Activated naive CD8-positive, alpha-beta T cell treated with anti-CD3 and anti-CD28 coated beads for 36 hours (primary cell): ENCODE results near the gene MLEC. TPM values are rescaled to one million over a fixed set of nuclear protein-coding genes. Genes with fewer than 3 reads are reported as not detected.

Experiments
- DNase-seq: peaks from one replicate; pipeline ENCODE4 v3.0.0; 2021
- H3K27ac Mint-ChIP-seq: one replicate; pipeline ENCODE4 v1.8.0; 2022; ENCODE audit warnings: mild to moderate bottlenecking, moderate library complexity, mixed read lengths
- H3K27me3 Mint-ChIP-seq: one replicate; pipeline ENCODE4 v1.8.0; 2022; ENCODE audit warnings: mild to moderate bottlenecking, mixed read lengths
- H3K36me3 Mint-ChIP-seq: one replicate; pipeline ENCODE4 v1.8.0; 2021; ENCODE audit warnings: mild to moderate bottlenecking, mixed read lengths
- H3K4me1 Mint-ChIP-seq: one replicate; pipeline ENCODE4 v1.8.0; 2021; ENCODE audit warnings: mixed read lengths
- H3K4me3 Mint-ChIP-seq: one replicate; pipeline ENCODE4 v1.8.0; 2022; ENCODE audit warnings: mild to moderate bottlenecking, moderate library complexity, mixed read lengths
- H3K9me3 Mint-ChIP-seq: one replicate; pipeline ENCODE4 v1.8.0; 2022; ENCODE audit warnings: mixed read lengths
- total RNA-seq, 2 experiments: library from RNA; stranded (reverse); gene quantifications; one replicate each; pipeline ENCODE4 v1.2.3, GENCODE V29; 2021

The MLEC gene
- total RNA-seq: 10 to 100 TPM; 93.1 to 99.5 TPM

DNA sequence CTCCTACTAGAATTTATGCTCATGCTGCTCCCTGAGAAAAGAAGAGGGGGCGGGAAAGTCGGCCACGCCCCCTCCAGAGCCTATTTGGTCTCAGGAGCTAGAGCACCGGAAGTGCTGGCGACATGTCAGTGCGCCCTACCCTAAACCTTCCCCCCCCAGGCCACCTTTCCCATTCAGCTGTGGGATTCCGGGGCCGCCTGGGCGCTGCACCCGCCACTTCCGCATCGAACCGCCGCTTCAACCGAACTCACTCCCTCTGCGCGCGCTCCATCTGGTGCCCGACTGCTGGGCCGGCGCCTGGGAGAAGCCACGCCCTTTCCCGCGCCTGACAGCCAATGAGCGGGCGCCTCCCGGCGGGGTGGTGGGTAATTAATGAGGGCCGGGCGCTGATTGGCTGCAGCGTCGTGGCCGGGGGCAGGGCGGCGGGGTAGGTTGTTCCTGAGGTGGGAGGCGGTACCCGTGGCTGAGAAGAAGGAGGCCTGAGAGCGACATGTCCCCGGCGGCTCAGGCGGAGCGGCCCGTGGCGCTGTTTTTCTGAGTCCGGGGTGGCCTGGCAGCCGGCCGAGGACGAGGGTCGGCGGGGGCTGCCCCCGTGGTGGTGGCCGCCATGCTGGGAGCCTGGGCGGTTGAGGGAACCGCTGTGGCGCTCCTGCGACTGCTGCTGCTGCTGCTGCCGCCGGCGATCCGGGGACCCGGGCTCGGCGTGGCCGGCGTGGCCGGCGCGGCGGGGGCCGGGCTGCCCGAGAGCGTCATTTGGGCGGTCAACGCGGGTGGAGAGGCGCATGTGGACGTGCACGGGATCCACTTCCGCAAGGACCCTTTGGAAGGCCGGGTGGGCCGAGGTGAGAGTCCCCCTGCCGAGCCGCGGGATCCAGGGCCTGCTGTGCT, at the start of gene MLEC:
MLEC (plus strand) TSS at position 460 of the 888 bp plus-strand sequence; CDS start at position 608, 148 bp downstream.
- Mint-ChIP-seq H3K4me3 (peak within 1 kb of the TSS; percentile 91), H3K27ac (peak within 1 kb of the TSS; percentile 90), H3K9me3 (no peaks in the 10 kb centered on the region), H3K27me3 (no peaks in the 10 kb centered on the region), H3K36me3 (no peaks in the 10 kb centered on the region), H3K4me1 (peaks cover 37% of the 10 kb centered on the region)
- peak; percentile 100 for DNase-seq

GRCh38 chr12:120639771-120640721, 46.9 kb upstream of the MLEC start, which contains the start of gene CABP1:
CABP1 (plus strand) TSS chr12:120640626; CDS start chr12:120640686, 60 bp downstream.
- peak within 1 kb of the TSS; percentile 68 for H3K4me3 Mint-ChIP-seq
- peak; percentile 80 for DNase-seq
- H3K9me3 Mint-ChIP-seq: no peaks in the 10 kb centered on the region
- H3K27ac Mint-ChIP-seq: no peak within 1 kb of the TSS
- peaks cover 10% of the 10 kb centered on the region for H3K4me1 Mint-ChIP-seq
- H3K36me3 Mint-ChIP-seq: no peaks in the 10 kb centered on the region
- H3K27me3 Mint-ChIP-seq: peaks cover 41% of the 10 kb centered on the region

DNA sequence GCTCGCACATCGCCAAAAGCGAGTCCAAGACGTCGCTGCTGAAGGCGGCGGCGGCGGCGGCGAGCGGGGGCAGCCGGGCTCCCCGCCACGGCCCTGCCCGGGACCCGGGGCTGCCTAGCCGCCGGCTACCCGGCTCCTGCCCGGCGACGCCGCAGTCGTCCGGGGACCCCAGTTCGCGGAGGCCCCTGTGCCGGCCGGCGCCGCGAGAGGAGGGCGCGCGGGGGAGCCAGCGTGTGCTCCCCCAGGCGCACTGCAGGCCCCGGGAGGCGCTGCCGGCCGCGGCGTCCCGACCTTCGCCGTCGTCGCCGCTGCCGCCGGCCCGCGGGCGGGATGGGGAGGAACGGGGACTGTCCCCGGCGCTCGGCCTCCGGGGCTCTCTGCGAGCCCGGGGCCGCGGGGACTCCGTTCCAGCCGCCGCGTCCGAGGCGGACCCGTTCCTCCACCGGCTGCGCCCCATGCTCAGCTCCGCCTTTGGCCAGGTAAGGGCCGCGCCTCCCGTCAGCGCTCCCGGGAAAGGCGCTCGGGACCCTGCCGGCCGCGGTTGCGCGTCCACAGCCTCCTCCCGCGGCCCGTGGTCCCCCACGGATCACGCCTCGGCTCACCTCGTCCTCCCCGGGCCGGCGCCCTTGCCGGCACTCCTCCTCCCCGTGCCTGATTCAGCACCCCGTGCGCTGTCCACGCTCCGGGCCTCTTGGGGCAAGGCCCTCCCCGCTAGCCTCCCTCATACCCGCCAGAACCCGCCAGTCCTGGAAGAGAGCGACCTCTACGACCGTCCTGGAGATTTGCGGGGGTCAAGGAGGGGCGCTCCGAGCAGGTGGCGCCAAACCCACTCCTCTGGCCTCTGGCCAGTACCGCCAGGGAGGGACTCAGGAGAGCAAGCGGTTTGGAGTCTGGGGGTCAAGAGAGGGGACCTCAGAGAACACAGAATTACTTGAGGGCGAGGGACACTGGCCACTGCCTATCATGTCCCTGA, 45.8 kb upstream of the MLEC start:
- H3K27ac Mint-ChIP-seq: no peak overlapping the region
- H3K9me3 Mint-ChIP-seq: no peaks in the 10 kb centered on the region
- peaks cover 52% of the 10 kb centered on the region for H3K27me3 Mint-ChIP-seq
- no peaks in the 10 kb centered on the region for H3K36me3 Mint-ChIP-seq
- H3K4me3 Mint-ChIP-seq: peak overlapping the region; percentile 68
- peaks cover 10% of the 10 kb centered on the region for H3K4me1 Mint-ChIP-seq
- peak; percentile 67 for DNase-seq

GRCh38 chr12:120642121-120642520, 44.8 kb upstream of the MLEC start:
- peaks cover 62% of the 10 kb centered on the region for H3K27me3 Mint-ChIP-seq
- no peak overlapping the region for H3K27ac Mint-ChIP-seq
- H3K36me3 Mint-ChIP-seq: no peaks in the 10 kb centered on the region
- no peaks in the 10 kb centered on the region for H3K9me3 Mint-ChIP-seq
- no peak for DNase-seq
- no peak overlapping the region for H3K4me3 Mint-ChIP-seq
- peaks cover 10% of the 10 kb centered on the region for H3K4me1 Mint-ChIP-seq

GRCh38 chr12:120642826-120643225, 44.1 kb upstream of the MLEC start:
- Mint-ChIP-seq H3K4me3 (no peak overlapping the region), H3K27me3 (peaks cover 64% of the 10 kb centered on the region), H3K4me1 (peaks cover 10% of the 10 kb centered on the region), H3K27ac (no peak overlapping the region), H3K9me3 (no peaks in the 10 kb centered on the region), H3K36me3 (no peaks in the 10 kb centered on the region)
- DNase-seq: no peak

GRCh38 chr12:120643574-120643973, 43.4 kb upstream of the MLEC start:
- Mint-ChIP-seq H3K27me3 (peaks cover 71% of the 10 kb centered on the region), H3K36me3 (no peaks in the 10 kb centered on the region), H3K9me3 (no peaks in the 10 kb centered on the region), H3K4me1 (peaks cover 12% of the 10 kb centered on the region), H3K4me3 (no peak overlapping the region), H3K27ac (no peak overlapping the region)
- no peak for DNase-seq

- H3K4me1 Mint-ChIP-seq: peaks cover 19% of the 10 kb centered on the region
- H3K27me3 Mint-ChIP-seq: peaks cover 89% of the 10 kb centered on the region
- H3K36me3 Mint-ChIP-seq: no peaks in the 10 kb centered on the region
- no peak overlapping the region for H3K4me3 Mint-ChIP-seq
- no peak overlapping the region for H3K27ac Mint-ChIP-seq
- H3K9me3 Mint-ChIP-seq: no peaks in the 10 kb centered on the region
- no peak for DNase-seq
These were observed 40.9 kb upstream of the MLEC start for GRCh38 chr12:120646044-120646443.

DNA sequence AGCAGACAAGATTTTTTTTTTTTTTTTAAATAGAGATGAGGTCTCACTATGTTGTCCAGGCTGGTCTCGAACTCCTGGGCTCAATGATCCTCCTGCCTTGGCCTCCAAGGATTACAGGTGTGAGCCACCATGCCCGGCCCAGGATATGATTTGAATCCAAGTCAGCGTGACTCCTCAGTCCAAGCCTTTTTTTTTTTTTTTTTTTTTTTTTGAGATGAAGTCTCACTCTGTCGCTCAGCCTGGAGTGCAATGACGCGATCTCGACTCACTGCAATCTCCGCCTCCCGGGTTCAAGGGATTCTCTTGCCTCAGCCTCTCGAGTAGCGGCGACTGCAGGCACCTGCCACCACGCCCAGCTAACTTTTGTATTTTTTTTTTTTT, 39.6 kb upstream of the MLEC start:
- H3K36me3 Mint-ChIP-seq: no peaks in the 10 kb centered on the region
- H3K4me1 Mint-ChIP-seq: peaks cover 14% of the 10 kb centered on the region
- no peak for DNase-seq
- peaks cover 89% of the 10 kb centered on the region for H3K27me3 Mint-ChIP-seq
- no peak overlapping the region for H3K27ac Mint-ChIP-seq
- H3K9me3 Mint-ChIP-seq: no peaks in the 10 kb centered on the region
- no peak overlapping the region for H3K4me3 Mint-ChIP-seq

- Mint-ChIP-seq H3K27me3 (peaks cover 80% of the 10 kb centered on the region), H3K9me3 (no peaks in the 10 kb centered on the region), H3K36me3 (no peaks in the 10 kb centered on the region), H3K4me3 (peak overlapping the region; percentile 70), H3K4me1 (peaks cover 14% of the 10 kb centered on the region), H3K27ac (no peak overlapping the region)
- no peak for DNase-seq
These were observed 37.3 kb upstream of the MLEC start for GRCh38 chr12:120649442-120650232.

DNA sequence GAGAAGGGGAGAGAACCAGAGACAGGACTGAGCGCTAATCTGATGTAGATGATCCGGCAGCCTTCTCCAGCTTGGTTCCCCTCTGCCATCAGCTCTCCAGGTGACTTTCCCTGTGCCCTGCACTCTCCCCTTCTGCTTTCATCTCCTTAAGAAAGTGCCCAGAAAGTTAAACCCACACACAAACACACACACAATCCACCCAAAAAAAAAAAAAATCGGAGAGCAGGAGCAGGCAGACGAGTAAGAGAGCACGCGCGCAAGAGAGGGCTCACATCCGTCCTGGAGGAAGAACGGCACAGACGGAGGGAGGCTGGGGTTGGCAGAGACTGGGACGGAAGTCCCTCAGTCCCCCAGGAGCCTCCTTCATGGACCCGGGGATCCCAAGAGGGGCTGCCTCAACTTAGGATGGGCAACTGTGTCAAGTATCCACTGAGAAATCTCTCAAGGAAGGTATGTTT, 36.7 kb upstream of the MLEC start:
- H3K4me3 Mint-ChIP-seq: peak overlapping the region; percentile 41
- H3K9me3 Mint-ChIP-seq: no peaks in the 10 kb centered on the region
- no peaks in the 10 kb centered on the region for H3K36me3 Mint-ChIP-seq
- DNase-seq: no peak
- H3K4me1 Mint-ChIP-seq: peaks cover 14% of the 10 kb centered on the region
- no peak overlapping the region for H3K27ac Mint-ChIP-seq
- peaks cover 74% of the 10 kb centered on the region for H3K27me3 Mint-ChIP-seq

- Mint-ChIP-seq H3K4me3 (no peak overlapping the region), H3K27me3 (peaks cover 59% of the 10 kb centered on the region), H3K36me3 (no peaks in the 10 kb centered on the region), H3K27ac (no peak overlapping the region), H3K9me3 (no peaks in the 10 kb centered on the region), H3K4me1 (peaks cover 14% of the 10 kb centered on the region)
- no peak for DNase-seq
These were observed 35.1 kb upstream of the MLEC start for GRCh38 chr12:120651821-120652220.

- H3K4me3 Mint-ChIP-seq: no peak overlapping the region
- H3K27me3 Mint-ChIP-seq: peaks cover 53% of the 10 kb centered on the region
- no peaks in the 10 kb centered on the region for H3K9me3 Mint-ChIP-seq
- peaks cover 14% of the 10 kb centered on the region for H3K4me1 Mint-ChIP-seq
- H3K27ac Mint-ChIP-seq: no peak overlapping the region
- DNase-seq: no peak
- no peaks in the 10 kb centered on the region for H3K36me3 Mint-ChIP-seq
These were observed 34.1 kb upstream of the MLEC start for GRCh38 chr12:120652656-120653435.

- Mint-ChIP-seq H3K27me3 (peaks cover 46% of the 10 kb centered on the region), H3K4me3 (no peak overlapping the region), H3K9me3 (no peaks in the 10 kb centered on the region), H3K36me3 (no peaks in the 10 kb centered on the region), H3K27ac (no peak overlapping the region), H3K4me1 (peaks cover 11% of the 10 kb centered on the region)
- DNase-seq: no peak
These were observed 33.3 kb upstream of the MLEC start for GRCh38 chr12:120653611-120654010.
